ENCODE measurements around the gene GALNT18. TPM values are rescaled to one million over a fixed set of nuclear protein-coding genes. Genes with fewer than 3 reads are reported as not detected.

Gene GALNT18
- total RNA-seq, 2 donors from 2014 or later: 5.3 to 7.3 TPM

DNA sequence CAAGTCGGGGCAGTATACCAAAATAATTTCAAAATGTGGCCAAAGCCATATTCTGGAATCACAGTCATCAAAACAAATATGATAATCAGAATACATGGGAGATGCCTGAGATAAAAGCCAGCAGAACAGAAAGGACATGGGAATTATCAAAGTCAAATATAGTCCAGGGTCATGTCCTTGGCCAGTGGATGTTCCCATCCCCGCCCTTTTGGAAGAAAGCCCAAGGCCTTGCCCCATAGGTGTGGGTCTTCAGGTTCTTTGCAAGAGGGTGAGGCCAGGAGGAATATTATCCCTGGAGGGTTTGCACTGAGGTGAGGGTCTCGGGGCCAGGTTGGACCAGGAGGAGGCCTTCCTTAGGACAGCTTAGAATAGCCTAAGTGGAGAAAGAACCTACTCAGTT, 215.2 kb downstream of the GALNT18 start:
- no peak overlapping the region for H3K27ac ChIP-seq
- DNase-seq (no peak), ATAC-seq (no peak)
- peaks cover 12% of the 10 kb centered on the region for H3K4me1 ChIP-seq
- no peaks in the 10 kb centered on the region for H3K27me3 ChIP-seq
- intact Hi-C loops (cut with DNase I): no loop called here
- TF ChIP-seq POLR2A (IDR thresholded peaks at IDR 0.05): no peak
- TF ChIP-seq, protein P1, sequence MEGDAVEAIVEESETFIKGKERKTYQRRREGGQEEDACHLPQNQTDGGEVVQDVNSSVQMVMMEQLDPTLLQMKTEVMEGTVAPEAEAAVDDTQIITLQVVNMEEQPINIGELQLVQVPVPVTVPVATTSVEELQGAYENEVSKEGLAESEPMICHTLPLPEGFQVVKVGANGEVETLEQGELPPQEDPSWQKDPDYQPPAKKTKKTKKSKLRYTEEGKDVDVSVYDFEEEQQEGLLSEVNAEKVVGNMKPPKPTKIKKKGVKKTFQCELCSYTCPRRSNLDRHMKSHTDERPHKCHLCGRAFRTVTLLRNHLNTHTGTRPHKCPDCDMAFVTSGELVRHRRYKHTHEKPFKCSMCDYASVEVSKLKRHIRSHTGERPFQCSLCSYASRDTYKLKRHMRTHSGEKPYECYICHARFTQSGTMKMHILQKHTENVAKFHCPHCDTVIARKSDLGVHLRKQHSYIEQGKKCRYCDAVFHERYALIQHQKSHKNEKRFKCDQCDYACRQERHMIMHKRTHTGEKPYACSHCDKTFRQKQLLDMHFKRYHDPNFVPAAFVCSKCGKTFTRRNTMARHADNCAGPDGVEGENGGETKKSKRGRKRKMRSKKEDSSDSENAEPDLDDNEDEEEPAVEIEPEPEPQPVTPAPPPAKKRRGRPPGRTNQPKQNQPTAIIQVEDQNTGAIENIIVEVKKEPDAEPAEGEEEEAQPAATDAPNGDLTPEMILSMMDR (IDR thresholded peaks at IDR 0.05): no peak
- H3K4me3 ChIP-seq: no peak overlapping the region
- no peaks in the 10 kb centered on the region for H3K9me3 ChIP-seq
- WGBS, 2 donors: 48 to 57% methylated on average over 3 of the region's 3 CpGs
- H3K36me3 ChIP-seq (replicated peaks in 1 of 2; ENCODE audit: insufficient read depth in 1 of 2, low read depth in 2 of 2): no peaks in the 10 kb centered on the region

DNA sequence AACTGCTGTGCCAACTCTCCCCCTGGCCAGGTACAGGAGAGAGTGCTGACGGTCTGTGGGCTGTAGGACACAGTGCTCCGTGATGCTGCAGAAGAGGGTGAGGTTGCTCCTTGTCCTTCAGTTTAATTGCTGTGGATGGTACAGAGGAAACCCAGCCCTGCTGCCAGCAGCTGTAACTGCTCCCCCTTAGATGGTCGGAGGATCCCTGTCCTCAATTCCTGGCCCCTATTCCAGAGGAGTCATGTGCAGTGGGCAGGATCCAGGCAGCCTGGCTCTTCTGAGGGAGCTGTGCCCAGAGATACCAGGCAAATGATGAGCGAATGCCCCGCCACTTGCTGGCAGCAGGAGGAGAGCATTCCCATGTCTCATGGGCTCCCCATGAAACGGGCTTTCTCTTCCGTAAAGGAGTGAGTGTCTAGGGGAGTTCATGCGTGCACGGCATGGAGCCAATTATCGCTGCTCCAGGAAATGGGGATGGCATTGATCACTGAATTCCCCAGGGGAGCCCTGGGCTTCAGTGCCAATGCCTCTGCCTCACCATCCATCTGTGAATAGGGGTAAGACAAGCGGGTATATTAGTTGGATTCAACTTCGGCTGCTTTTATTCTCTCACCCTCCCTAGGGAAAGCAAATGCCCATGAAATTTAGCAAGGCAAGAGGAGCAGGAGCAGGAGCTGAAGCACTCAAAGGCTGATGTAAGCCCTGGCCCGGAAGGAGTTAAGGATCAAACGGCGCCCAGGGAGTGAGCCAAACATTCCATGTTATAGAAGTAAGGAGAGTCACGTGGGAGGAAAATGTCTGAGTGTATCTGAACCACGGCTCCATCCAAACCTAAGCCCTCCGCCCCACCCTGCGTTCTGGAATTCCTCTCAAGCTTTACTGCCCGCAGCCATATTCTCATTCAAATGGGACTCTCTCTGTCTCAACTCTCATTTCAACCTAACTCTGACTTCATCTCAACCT, 217.8 kb downstream of the GALNT18 start:
- no peak for ATAC-seq
- 69 to 73% methylated on average over 15 to 20 of the region's 20 CpGs for WGBS, 2 donors
- no peak for DNase-seq
- Histone ChIP-seq H3K4me3 (no peak overlapping the region), H3K36me3 (replicated peaks in 1 of 2; ENCODE audit: insufficient read depth in 1 of 2, low read depth in 2 of 2) (no peaks in the 10 kb centered on the region), H3K9me3 (no peaks in the 10 kb centered on the region), H3K27me3 (no peaks in the 10 kb centered on the region), H3K27ac (no peak overlapping the region), H3K4me1 (peaks cover 18% of the 10 kb centered on the region)
- intact Hi-C loops (cut with DNase I): no loop called here
- TF ChIP-seq POLR2A (IDR thresholded peaks at IDR 0.05): no peak
- TF ChIP-seq, protein P1 (IDR thresholded peaks at IDR 0.05): no peak

DNA sequence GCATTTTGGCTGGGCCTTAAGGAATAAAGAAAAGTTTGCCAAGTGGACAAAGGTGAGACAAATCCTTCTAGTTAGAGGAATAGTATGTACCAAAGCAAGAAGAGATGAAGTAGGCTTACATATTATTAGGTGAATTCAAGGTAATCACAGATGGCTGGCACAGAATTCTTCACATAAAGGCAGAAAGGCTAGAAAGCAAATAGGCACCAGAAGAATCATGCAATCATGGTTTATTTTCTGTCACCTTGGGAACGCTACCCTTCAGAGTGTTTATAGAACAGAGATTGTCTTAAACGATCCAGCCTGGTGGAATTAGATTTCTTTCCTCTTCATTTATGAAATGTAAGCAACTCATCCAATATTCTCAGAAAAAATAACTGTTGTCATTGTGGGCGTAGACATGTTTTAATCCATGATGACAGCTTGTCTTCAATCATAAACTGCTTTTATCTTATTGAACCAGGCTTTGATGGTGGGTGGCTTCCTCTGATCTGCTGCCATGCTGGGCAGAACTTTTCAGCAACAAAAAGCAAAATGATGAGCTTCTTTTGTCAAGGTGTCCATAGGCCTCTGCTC, 219.8 kb downstream of the GALNT18 start:
- ATAC-seq (peak; percentile 89), DNase-seq (peak in 2 of 4 donors; percentile 20 to 64)
- Histone ChIP-seq H3K27ac (peak overlapping the region in 2 of 4 donors; percentile 16 to 20), H3K27me3 (no peaks in the 10 kb centered on the region), H3K36me3 (replicated peaks in 1 of 2; ENCODE audit: insufficient read depth in 1 of 2, low read depth in 2 of 2) (no peaks in the 10 kb centered on the region), H3K4me3 (no peak overlapping the region), H3K4me1 (peaks cover 18% of the 10 kb centered on the region), H3K9me3 (no peaks in the 10 kb centered on the region)
- 35 to 47% methylated on average over 3 of the region's 3 CpGs for WGBS, 2 donors
- intact Hi-C loops (cut with DNase I): no loop called here
- TF ChIP-seq, protein P1 (IDR thresholded peaks at IDR 0.05): no peak
- TF ChIP-seq POLR2A (IDR thresholded peaks at IDR 0.05): no peak

DNA sequence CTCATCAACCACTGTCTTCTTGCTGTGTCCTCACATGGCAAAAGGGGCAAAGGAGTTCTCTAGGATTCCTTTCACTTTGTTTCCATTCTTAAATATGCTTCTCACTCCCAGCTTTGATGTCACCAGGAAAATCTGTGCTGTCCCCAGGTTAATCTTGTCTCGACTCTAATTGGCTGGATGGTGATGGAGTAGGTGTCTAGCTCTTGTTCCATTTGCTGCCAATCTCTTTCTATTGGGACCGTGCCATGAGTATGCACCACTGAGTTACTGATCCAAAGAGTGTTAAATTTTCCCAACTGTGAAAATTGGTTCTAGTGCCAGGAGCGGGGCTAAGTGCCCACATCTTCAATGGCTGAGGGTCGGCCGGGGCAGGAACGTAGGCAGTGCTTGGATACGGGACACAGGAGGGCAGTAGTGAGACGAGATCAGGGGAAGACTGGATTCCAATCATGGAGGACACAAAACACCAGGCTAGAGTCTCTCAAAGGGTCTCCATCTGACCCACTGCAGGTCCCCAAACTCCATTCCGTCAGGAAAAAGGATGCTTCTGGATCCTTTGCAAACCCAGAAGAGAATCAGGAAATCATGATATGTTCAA, 221.1 kb downstream of the GALNT18 start:
- Histone ChIP-seq H3K36me3 (replicated peaks in 1 of 2; ENCODE audit: insufficient read depth in 1 of 2, low read depth in 2 of 2) (no peaks in the 10 kb centered on the region), H3K4me1 (peaks cover 18% of the 10 kb centered on the region), H3K4me3 (no peak overlapping the region), H3K27ac (no peak overlapping the region), H3K27me3 (no peaks in the 10 kb centered on the region), H3K9me3 (no peaks in the 10 kb centered on the region)
- ATAC-seq (no peak), DNase-seq (no peak)
- intact Hi-C loops (cut with DNase I): no loop called here
- WGBS, 2 donors: 83 to 94% methylated on average over 9 of the region's 9 CpGs
- no peak for TF ChIP-seq POLR2A (IDR thresholded peaks at IDR 0.05)
- TF ChIP-seq, protein P1 (IDR thresholded peaks at IDR 0.05): no peak

All from body of pancreas (tissue), 4 donors.